BJ (cell line): ENCODE results near the gene TOGARAM1. TPM values are rescaled to one million over a fixed set of nuclear protein-coding genes. Genes with fewer than 3 reads are reported as not detected.

Experiments
- CTCF ChIA-PET: fragments of 350-600 bp; formaldehyde crosslinking; extraction: SDS; loops from one replicate; lab custom pipeline; 2021; ENCODE audit warnings: antibody characterized with exemption, inconsistent platforms; lab: Yijun Ruan, JAX
- POLR2A ChIA-PET: fragments of 300-600 bp; sonication (Branson Sonifier 250); formaldehyde crosslinking; extraction: SDS; loops from one replicate; lab custom pipeline; 2021; ENCODE audit warnings: antibody characterized with exemption; lab: Charles Lee
- DNase-seq: peaks from one replicate; pipeline ENCODE4 v3.0.0-alpha.2; 2011; ENCODE audit warnings: low read depth
- H3K27me3 ChIP-seq: 2 replicates; pipeline ENCODE4 v1.6.0; 2011; ENCODE audit warnings: low read length; ENCODE audit not compliant: control insufficient read depth, insufficient read depth
- H3K36me3 ChIP-seq: 2 replicates; pipeline ENCODE4 v1.5.1; 2011; ENCODE audit warnings: low read length; ENCODE audit not compliant: control insufficient read depth, insufficient read depth
- H3K4me3 ChIP-seq: 2 replicates; pipeline ENCODE4 v1.5.1; 2011; ENCODE audit warnings: low read depth, mild to moderate bottlenecking, control low read depth, low read length
- polyA plus RNA-seq: library from polyadenylated mRNA; depleted of rRNA; stranded (reverse); fragments of >200 nt; gene quantifications from 2 replicates; pipeline ENCODE4 v1.2.3, GENCODE V29; 2011
- TF ChIP-seq, protein P1 (sequence below): IDR thresholded peaks from 2 replicates; pipeline ENCODE4 v1.5.1; 2011; ENCODE audit warnings: low read depth, mild to moderate bottlenecking, control low read depth, inconsistent platforms, low read length, moderate library complexity; ENCODE audit not compliant: insufficient read depth

The TOGARAM1 gene
- polyA plus RNA-seq, 1 experiment: 5.4 TPM

DNA sequence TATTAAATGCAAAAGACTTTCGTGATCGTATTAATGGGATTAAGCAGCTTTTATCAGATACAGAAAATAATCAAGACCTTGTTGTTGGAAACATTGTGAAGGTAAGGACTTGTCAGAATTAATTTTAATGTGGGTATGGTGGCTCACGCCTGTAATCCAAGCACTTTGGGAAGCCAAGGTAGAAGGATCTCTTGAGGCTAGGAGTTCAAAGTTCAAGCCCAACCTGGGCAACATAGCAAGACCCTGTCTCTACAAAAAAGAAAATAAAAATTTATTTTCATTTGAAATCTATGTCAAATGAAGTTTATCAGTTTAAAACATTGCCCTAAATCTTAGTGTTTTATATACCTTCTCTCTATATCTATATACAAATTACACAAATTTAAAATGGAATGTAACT is 104.7 kb downstream of the TOGARAM1 start:
- H3K4me3 ChIP-seq: no peak overlapping the region
- CTCF ChIA-PET: interaction anchor here (0.6 to 1.3 kb wide), 3 partner anchors 9 to 191 kb away, joined by 3 to 5 read pairs (median 3); no protein-coding TSS in a partner anchor
- H3K36me3 ChIP-seq: no peaks in the 10 kb centered on the region
- TF ChIP-seq, protein P1, sequence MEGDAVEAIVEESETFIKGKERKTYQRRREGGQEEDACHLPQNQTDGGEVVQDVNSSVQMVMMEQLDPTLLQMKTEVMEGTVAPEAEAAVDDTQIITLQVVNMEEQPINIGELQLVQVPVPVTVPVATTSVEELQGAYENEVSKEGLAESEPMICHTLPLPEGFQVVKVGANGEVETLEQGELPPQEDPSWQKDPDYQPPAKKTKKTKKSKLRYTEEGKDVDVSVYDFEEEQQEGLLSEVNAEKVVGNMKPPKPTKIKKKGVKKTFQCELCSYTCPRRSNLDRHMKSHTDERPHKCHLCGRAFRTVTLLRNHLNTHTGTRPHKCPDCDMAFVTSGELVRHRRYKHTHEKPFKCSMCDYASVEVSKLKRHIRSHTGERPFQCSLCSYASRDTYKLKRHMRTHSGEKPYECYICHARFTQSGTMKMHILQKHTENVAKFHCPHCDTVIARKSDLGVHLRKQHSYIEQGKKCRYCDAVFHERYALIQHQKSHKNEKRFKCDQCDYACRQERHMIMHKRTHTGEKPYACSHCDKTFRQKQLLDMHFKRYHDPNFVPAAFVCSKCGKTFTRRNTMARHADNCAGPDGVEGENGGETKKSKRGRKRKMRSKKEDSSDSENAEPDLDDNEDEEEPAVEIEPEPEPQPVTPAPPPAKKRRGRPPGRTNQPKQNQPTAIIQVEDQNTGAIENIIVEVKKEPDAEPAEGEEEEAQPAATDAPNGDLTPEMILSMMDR: no peak
- DNase-seq: no peak
- POLR2A ChIA-PET: no interaction called here
- H3K27me3 ChIP-seq: no peaks in the 10 kb centered on the region

GRCh38 chr14:45068396-45068795 is 106.4 kb downstream of the TOGARAM1 start:
- POLR2A ChIA-PET: no interaction called here
- H3K27me3 ChIP-seq: no peaks in the 10 kb centered on the region

DNA sequence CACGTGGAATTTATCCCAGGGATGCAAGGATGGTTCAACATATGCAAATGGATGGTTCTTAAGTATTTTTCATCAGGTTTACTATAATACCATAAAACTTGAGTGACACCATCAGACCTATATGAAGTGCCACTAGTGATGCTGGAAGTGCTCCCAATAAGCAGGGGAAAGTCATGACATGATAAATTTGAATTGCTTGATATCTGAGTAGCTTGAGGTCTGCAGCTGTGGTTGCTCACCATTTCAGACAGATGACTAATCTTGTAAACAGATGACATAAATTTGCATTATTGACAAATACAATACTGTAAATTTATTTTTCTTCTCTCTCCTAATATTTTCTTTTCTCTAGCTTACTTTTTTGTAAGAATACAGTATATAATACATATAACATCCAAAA is 108.2 kb downstream of the TOGARAM1 start:
- TF ChIP-seq, protein P1: no peak
- Histone ChIP-seq H3K27me3 (no peaks in the 10 kb centered on the region), H3K36me3 (no peaks in the 10 kb centered on the region), H3K4me3 (no peak overlapping the region)
- CTCF ChIA-PET: interaction anchor here (1.1 kb wide), 1 partner anchor 91 kb away, joined by 3 read pairs; no protein-coding TSS in a partner anchor
- POLR2A ChIA-PET: no interaction called here
- DNase-seq: no peak

More at GRCh38 chr14:45068396-45068795, 106.4 kb downstream of the TOGARAM1 start:
- no peak overlapping the region for H3K4me3 ChIP-seq
- TF ChIP-seq, protein P1: no peak
- CTCF ChIA-PET: no interaction called here
- no peaks in the 10 kb centered on the region for H3K36me3 ChIP-seq
- DNase-seq: no peak

- CTCF ChIA-PET: no interaction called here
These were observed 110.1 kb downstream of the TOGARAM1 start for GRCh38 chr14:45072126-45072525.

GRCh38 chr14:45073231-45073879 is 111.4 kb downstream of the TOGARAM1 start:
- ChIA-PET CTCF (no interaction called here), POLR2A (no interaction called here)
- Histone ChIP-seq H3K27me3 (no peaks in the 10 kb centered on the region), H3K4me3 (no peak overlapping the region), H3K36me3 (no peaks in the 10 kb centered on the region)
- no peak for DNase-seq
- TF ChIP-seq, protein P1: no peak

More at GRCh38 chr14:45072126-45072525, 110.1 kb downstream of the TOGARAM1 start:
- TF ChIP-seq, protein P1: no peak
- no peak for DNase-seq
- POLR2A ChIA-PET: no interaction called here
- Histone ChIP-seq H3K4me3 (no peak overlapping the region), H3K36me3 (no peaks in the 10 kb centered on the region), H3K27me3 (no peaks in the 10 kb centered on the region)
